ENCODE results near the gene NIPBL.
"Not testable (repeated sequence)": the region's sequence is repeated elsewhere in the genome, so short reads cannot be mapped to it uniquely, and the experiment has no call there.

Gene NIPBL

GRCh38 chr5:36945687-36946086 lies 69.1 kb downstream of the NIPBL start:
- DNase-seq (ENCODE audit: low spot score): no peak

- no peak for DNase-seq (ENCODE audit: low spot score)
Observed at GRCh38 chr5:36946101-36946500, 69.5 kb downstream of the NIPBL start.

GRCh38 chr5:36948041-36948440 lies 71.5 kb downstream of the NIPBL start:
- no peak for DNase-seq (ENCODE audit: low spot score)

DNA sequence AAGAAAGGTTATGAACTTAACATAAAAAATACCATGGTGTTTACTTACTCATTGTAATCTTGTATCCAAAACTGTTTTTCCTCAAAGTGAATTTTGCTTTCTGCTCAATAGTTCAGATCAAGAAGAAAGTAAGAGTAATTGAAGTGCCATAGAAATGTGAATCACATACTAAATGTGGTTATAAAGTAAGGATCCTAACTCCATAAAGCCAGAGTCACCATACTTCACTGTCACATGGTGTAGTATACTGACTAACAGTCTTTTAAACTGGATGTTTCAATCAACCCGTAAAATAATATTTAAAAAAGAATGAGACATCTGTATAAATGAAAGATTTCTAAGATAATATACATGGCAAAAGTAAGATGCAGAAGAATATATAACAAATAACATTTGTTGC lies 72.1 kb downstream of the NIPBL start:
- no peak for DNase-seq (ENCODE audit: low spot score)

DNA sequence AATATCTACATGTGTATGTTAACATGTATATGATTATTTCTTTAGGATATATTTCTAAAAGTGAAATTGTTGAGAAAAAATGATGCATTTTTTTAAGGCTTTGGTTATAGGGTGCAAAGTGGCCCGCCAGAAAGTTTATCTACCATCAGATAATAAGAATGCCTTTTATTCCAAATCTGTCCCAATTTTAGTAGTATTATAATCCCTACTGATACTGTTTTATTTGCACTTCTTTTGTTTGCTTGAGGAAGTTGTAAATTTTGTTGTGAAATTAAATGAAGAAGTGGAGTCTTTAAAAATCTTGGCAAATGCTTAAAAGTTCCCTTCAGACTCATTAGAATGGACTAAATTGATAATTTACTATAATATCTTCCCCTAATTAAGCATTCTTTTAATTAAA lies 73.0 kb downstream of the NIPBL start:
- no peak for DNase-seq (ENCODE audit: low spot score)

GRCh38 chr5:36950586-36951457 lies 74.3 kb downstream of the NIPBL start:
- no peak for DNase-seq (ENCODE audit: low spot score)

DNA sequence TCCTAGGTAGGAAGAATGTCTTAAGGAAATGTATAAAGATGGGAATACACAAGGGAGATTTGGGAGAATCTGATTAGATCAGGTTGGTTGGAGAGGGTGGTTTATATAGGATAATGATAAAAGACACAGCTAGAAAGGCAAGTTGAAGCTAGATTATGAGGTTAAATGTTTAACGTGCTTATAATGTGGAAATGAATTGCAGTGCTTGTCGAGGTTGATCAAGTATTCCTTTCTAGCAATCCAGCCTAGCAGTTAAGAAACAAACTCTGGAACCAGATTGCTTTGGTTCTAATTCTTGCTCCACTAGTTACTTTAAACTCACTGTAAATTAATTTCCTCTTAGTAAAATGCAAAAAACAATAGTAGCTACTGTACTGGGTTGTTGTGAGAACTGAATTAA lies 76.5 kb downstream of the NIPBL start:
- no peak for DNase-seq (ENCODE audit: low spot score)

DNA sequence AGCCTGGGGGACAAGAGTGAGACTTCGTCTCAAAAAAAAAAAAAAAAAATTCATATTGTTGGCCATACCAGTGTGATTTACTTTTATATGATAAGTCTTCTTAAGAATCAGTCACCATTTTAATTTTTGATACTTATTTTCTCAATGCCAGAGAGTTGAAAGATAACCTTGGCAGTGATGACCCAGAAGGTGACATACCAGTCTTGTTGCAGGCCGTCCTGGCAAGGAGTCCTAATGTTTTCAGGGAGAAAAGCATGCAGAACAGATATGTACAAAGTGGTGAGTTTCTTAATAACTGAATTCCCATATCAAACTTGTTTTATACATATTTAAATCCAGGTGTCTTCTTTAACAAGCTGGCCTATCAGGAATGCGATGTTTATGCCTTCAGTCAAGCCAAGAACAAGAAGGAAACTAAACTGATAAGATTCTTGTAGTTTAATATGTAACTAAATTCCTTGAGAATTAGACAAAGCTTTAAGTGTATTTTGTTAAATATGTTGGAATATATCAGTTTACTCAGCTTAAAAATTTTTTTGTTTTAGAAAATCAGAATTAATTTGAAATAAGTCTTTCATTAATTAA lies 81.5 kb downstream of the NIPBL start:
- DNase-seq (ENCODE audit: low spot score): no peak

GRCh38 chr5:36958612-36959011 lies 82.0 kb downstream of the NIPBL start:
- DNase-seq (ENCODE audit: low spot score): no peak

- DNase-seq (ENCODE audit: low spot score): no peak
Observed at GRCh38 chr5:36965179-36965578, 88.6 kb downstream of the NIPBL start.

DNA sequence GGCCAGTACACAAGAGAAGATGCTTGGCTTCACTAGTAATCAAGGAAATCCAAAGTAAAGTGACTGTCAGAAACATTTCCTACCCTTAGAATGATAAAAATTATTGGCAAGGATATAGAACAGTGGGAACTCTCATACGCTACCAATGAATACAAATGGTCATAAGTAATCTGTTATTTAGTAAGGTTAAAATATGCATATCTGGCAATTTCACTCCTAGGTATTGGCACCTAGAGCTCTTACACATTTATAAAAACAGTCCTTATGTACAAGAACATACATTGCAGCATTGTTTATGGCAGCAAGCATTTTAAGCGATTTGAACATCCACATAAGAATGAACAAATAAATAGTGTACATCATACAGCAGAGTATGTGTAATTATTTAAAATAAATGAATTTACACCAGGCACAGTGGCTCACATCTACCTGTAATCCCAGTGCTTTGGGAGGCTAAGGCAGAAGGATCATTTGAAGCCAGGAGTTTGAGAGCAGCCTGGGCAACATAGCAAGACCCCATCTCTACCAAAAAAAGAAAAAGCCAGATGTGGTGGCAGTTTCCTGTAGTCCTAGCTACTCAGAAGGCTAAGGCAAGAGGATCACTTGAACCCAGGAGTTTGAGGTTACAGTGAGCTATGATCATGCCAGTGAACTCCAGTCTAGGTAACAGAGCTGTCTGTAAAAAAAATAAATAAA lies 93.3 kb downstream of the NIPBL start:
- no peak for DNase-seq (ENCODE audit: low spot score)

DNA sequence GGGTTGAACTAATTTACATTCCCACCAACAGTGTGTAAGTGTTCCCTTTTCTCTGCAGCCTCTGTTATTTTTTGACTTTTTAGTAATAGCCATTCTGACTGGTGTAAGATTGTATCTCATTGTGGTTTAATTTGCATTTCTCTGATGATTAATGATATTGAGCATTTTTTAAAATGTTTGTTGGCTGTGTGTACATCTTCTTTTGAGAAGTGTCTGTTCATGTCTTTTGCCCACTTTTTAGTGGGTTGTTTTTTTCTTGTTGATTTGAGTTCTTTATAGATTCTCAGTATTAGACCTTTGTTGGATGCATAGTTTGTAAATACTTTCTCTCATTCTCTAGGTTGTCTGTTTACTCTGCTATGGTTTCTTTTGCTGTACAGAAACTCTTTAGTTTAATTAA lies 101.6 kb downstream of the NIPBL start:
- DNase-seq (ENCODE audit: low spot score): no peak

DNA sequence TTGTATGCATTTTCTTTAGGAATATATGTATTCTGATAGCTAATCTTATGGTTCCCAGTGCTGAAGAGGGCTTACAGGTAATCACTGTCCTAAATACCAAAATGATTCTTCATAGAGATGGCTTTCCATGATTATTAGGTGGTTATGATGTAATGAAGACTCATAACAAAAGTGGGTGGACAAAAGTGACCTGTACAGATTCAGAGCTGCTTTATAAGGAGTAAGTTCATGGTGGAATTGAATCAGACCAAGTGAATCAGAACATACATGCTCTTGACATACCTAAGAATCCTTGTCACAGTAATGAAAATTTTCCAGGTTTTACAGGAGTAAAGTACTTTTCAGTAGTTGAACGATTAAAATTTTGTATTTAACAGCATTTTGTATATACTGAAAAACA lies 105.6 kb downstream of the NIPBL start:
- DNase-seq (ENCODE audit: low spot score): no peak

- no peak for DNase-seq (ENCODE audit: low spot score)
Observed at GRCh38 chr5:36985387-36985786, 108.8 kb downstream of the NIPBL start.

DNA sequence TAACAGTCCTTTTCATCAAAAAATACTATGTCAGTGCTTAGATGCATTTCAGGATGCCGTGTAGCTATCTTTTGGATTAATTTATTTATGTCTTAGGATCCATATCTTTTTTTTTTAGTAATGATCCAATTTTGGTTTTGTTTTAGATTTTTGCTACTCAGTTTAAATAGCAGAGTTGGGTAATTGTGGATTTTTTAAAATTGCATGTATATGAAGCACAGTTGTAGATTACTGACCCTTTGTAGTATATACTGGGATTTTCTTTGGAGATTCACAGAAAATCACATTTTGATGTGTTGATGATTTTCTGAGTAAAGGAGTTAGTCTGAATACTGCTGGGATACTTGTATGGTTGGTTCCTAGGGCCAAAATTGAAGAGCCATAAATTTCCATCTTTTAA lies 111.8 kb downstream of the NIPBL start:
- DNase-seq (ENCODE audit: low spot score): no peak

GRCh38 chr5:36998578-36998977 lies 122.0 kb downstream of the NIPBL start:
- DNase-seq (ENCODE audit: low spot score): no peak

- peak; percentile 11 for DNase-seq (ENCODE audit: low spot score)
Observed at GRCh38 chr5:37002176-37002751, 125.7 kb downstream of the NIPBL start.

DNA sequence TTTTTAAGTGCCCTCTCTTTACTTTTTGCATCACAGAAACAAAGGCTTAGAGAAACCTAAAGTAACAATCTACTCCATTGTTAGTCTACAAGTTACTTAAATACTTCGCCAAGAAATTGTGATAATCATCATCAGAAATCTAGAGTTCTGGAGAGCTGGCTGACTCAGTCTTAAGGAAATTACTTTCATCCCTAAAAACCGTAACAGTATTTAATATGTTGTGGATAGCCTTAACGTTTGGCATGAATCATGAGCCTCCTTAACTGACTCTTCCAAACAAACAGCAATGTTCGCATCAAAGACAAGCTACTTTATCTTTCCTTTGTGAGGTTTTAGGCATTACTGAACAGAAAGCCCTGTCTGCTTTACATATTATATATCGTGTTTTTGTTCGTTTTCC lies 128.7 kb downstream of the NIPBL start:
- DNase-seq (ENCODE audit: low spot score): no peak

- DNase-seq (ENCODE audit: low spot score): no peak
Observed at GRCh38 chr5:37005946-37006540, 129.5 kb downstream of the NIPBL start.

- not testable (repeated sequence) for DNase-seq (ENCODE audit: low spot score)
Observed at GRCh38 chr5:37013181-37013580, 136.6 kb downstream of the NIPBL start.

GRCh38 chr5:37014321-37014720 lies 137.8 kb downstream of the NIPBL start:
- no peak for DNase-seq (ENCODE audit: low spot score)
